HepG2 (cell line): ENCODE data around the gene TCF7L2. TPM values are rescaled to one million over a fixed set of nuclear protein-coding genes. Genes with fewer than 3 reads are reported as not detected.

Experiments used
- ATAC-seq: fragments of 200-7000 bp; cut with Tn5 transposase; 3 replicates; pipeline ENCODE4 v1.9.1; 2020; ENCODE audit warnings: mild to moderate bottlenecking, moderate library complexity
- BruUV-seq: library from RNA; stranded (reverse); fragments of 400-500 nt; replicated peaks from 2 replicates; lab custom pipeline; 2021; lab: Mats Ljungman, UMichigan
- CTCF ChIA-PET: fragments of 300-600 bp; formaldehyde crosslinking; extraction: SDS; loops from one replicate; lab custom pipeline; 2021; ENCODE audit warnings: low total read pairs, inconsistent platforms, low intra/inter-chr PET ratio; lab: Yijun Ruan, JAX
- POLR2A ChIA-PET: fragments of 350-600 bp; sonication (Branson Sonifier 250); formaldehyde crosslinking; loops from one replicate; lab custom pipeline; 2020; ENCODE audit warnings: antibody characterized with exemption, inconsistent platforms; lab: Yijun Ruan, JAX
- DNase-seq: peaks from one replicate; pipeline ENCODE4 v3.0.0-alpha.2; 2015; ENCODE audit warnings: low spot score
- FAIRE-seq: peaks from 3 replicates; lab custom pipeline; 2011; peaks lifted over from hg19 to GRCh38; lab: Jason Lieb, UNC
- H2AFZ ChIP-seq: one replicate; pipeline ENCODE4 v1.6.1; 2011; ENCODE audit warnings: low read length, inconsistent platforms
- H3K27ac ChIP-seq: fragments of 300-600 bp; 3 replicates; pipeline ENCODE4 v1.8.0; 2011; ENCODE audit warnings: mixed run types, mild to moderate bottlenecking, mixed read lengths, low read length, inconsistent platforms; ENCODE audit not compliant: insufficient read depth; ENCODE audit errors: extremely low read length
- H3K27me3 ChIP-seq, 2 experiments: fragments of 200-600 bp in 1 of 2; 2 replicates in 1 of 2; 3 replicates in 1 of 2; pipeline versions ENCODE4 v1.6.0 to v1.8.0; 2011; ENCODE audit warnings: low read length in 2 of 2, mild to moderate bottlenecking in 2 of 2, moderate library complexity in 2 of 2, inconsistent platforms in 1 of 2; ENCODE audit not compliant: insufficient read depth in 2 of 2, control insufficient read depth in 1 of 2
- H3K36me3 ChIP-seq, 2 experiments: fragments of 200-600 bp in 1 of 2; replicated peaks in 1 of 2; 2 replicates in 1 of 2; 3 replicates in 1 of 2; pipeline versions ENCODE4 v1.5.1 to v1.8.0; 2011; ENCODE audit warnings: low read length in 2 of 2, inconsistent platforms in 1 of 2; ENCODE audit not compliant: insufficient read depth in 2 of 2, control insufficient read depth in 1 of 2
- H3K4me1 ChIP-seq: 2 replicates; pipeline ENCODE4 v1.5.1; 2012; ENCODE audit warnings: low read length, inconsistent platforms; ENCODE audit not compliant: insufficient read depth
- H3K4me2 ChIP-seq: 2 replicates; pipeline ENCODE4 v1.6.0; 2011; ENCODE audit warnings: low read depth, low read length, inconsistent platforms
- H3K4me3 ChIP-seq, 3 experiments: fragments of 200-600 bp in 1 of 3; sonication (generic), shearing (Covaris generic) in 1 of 3; replicated peaks in 1 of 3; 2 replicates each; pipeline ENCODE4 v1.5.1; 2011 to 2016; ENCODE audit warnings: low read length in 3 of 3, inconsistent platforms in 2 of 3, low read depth in 2 of 3, mild to moderate bottlenecking in 2 of 3, control low read depth in 1 of 3, mixed read lengths in 1 of 3; ENCODE audit not compliant: insufficient read depth in 1 of 3
- H3K79me2 ChIP-seq: one replicate; pipeline ENCODE4 v1.6.1; 2011; ENCODE audit warnings: low read length, inconsistent platforms; ENCODE audit not compliant: insufficient read depth
- H3K9ac ChIP-seq: 2 replicates; pipeline ENCODE4 v1.6.0; 2011; ENCODE audit warnings: mild to moderate bottlenecking, low read depth, low read length, inconsistent platforms; ENCODE audit not compliant: insufficient read depth
- H3K9me3 ChIP-seq: 2 replicates; pipeline ENCODE4 v1.5.1; 2012; ENCODE audit warnings: mild to moderate bottlenecking, low read length
- H4K20me1 ChIP-seq: 2 replicates; pipeline ENCODE4 v1.6.0; 2011; ENCODE audit warnings: inconsistent platforms, mild to moderate bottlenecking, low read length, moderate library complexity; ENCODE audit not compliant: insufficient read depth
- IKZF4 ChIP-seq: sonication (generic); formaldehyde crosslinking; IDR thresholded peaks from 2 replicates; pipeline ENCODE4 v1.5.1; 2020; ENCODE audit warnings: borderline replicate concordance, mild to moderate bottlenecking, low read depth, missing genetic modification reagents; ENCODE audit errors: not compliant biosample characterization
- MAFG ChIP-seq: sonication (generic); formaldehyde crosslinking; IDR thresholded peaks from 2 replicates; pipeline ENCODE4 v1.5.1; 2020; ENCODE audit warnings: mild to moderate bottlenecking, missing genetic modification reagents
- MXI1 ChIP-seq: IDR thresholded peaks from 3 replicates; pipeline ENCODE4 v1.6.1; 2012; ENCODE audit warnings: low read depth, low read length, inconsistent platforms, borderline replicate concordance
- NFYC ChIP-seq: IDR thresholded peaks from 2 replicates; pipeline ENCODE4 v1.6.1; 2016; ENCODE audit warnings: missing genetic modification reagents, missing compliant biosample characterization
- REXO4 ChIP-seq: sonication (generic); formaldehyde crosslinking; IDR thresholded peaks from 2 replicates; pipeline ENCODE4 v1.8.0; 2022; ENCODE audit warnings: missing genetic modification reagents, mild to moderate bottlenecking, borderline replicate concordance
- SP1 ChIP-seq, 2 experiments: fragments of 450-650 bp in 1 of 2; sonication (generic) in 1 of 2; formaldehyde crosslinking in 1 of 2; IDR thresholded peaks; 2 replicates each; pipeline versions ENCODE4 v1.4.0 to v1.6.1; 2016 to 2020; ENCODE audit warnings: missing genetic modification reagents in 1 of 2
- ZFAT ChIP-seq: sonication (generic); formaldehyde crosslinking; conservative IDR thresholded peaks from 2 replicates; pipeline ENCODE4 v1.8.1; 2023; ENCODE audit warnings: missing genetic modification reagents, inconsistent platforms
- ZFY ChIP-seq: sonication (generic); formaldehyde crosslinking; IDR thresholded peaks from 2 replicates; pipeline ENCODE4 v1.4.0; 2020; ENCODE audit warnings: missing genetic modification reagents
- ZNF12 ChIP-seq: sonication (generic); formaldehyde crosslinking; IDR thresholded peaks from 2 replicates; pipeline ENCODE4 v1.5.0; 2020; ENCODE audit warnings: missing genetic modification reagents
- ZNF552 ChIP-seq: sonication (generic); formaldehyde crosslinking; IDR thresholded peaks from 2 replicates; pipeline ENCODE4 v1.9.0; 2022; ENCODE audit warnings: missing genetic modification reagents, mild to moderate bottlenecking, borderline replicate concordance
- ZNF589 ChIP-seq: sonication (generic); formaldehyde crosslinking; conservative IDR thresholded peaks from 2 replicates; pipeline ENCODE4 v1.8.0; 2022; ENCODE audit warnings: mild to moderate bottlenecking, moderate library complexity, missing genetic modification reagents
- ZNF766 ChIP-seq: sonication (generic); formaldehyde crosslinking; IDR thresholded peaks from 2 replicates; pipeline ENCODE4 v1.5.0; 2020; ENCODE audit warnings: missing genetic modification reagents, borderline replicate concordance
- WGBS: methylation state at CpG from one replicate; pipeline ENCODE4 v1.1.6; 2017; ENCODE audit warnings: low lambda C conversion rate; 5-methylcytosine and 5-hydroxymethylcytosine counted together
- in situ Hi-C: cut with HindIII; loops from 2 replicates; pipeline ENCODE4 v1.10.0; 2017; ENCODE audit warnings: low pct_unique_long_range_greater_than_20kb; ENCODE audit not compliant: extremely low pct_ligation_motif_present
- intact Hi-C: fragments of 100-400 bp; cut with micrococcal nuclease; formaldehyde crosslinking; loops from one replicate; pipeline ENCODE4 v1.10.0; 2022; ENCODE audit not compliant: unreplicated experiment
- polyA plus RNA-seq, 8 experiments: library from polyadenylated mRNA; depleted of rRNA in 3 of 8; stranded (reverse) in 7 of 8; unstranded in 1 of 8; fragments of >200 nt; fragmentation: Illumina TruSeq in 4 of 8; extraction: Trizol in 4 of 8; gene quantifications; 2 replicates each; pipeline versions ENCODE4 v1.2.1 to v1.2.3, GENCODE V29; 2011 to 2016; ENCODE audit warnings: low read depth in 4 of 8, missing spikeins in 1 of 8, mixed read lengths in 1 of 8; ENCODE audit not compliant: insufficient read depth in 1 of 8
- total RNA-seq, 5 experiments: library from RNA; depleted of rRNA; stranded (reverse); fragments of >200 nt; fragmentation: Illumina TruSeq; extraction: Trizol; gene quantifications; 2 replicates each; pipeline ENCODE4 v1.2.3, GENCODE V29; 2016; ENCODE audit warnings: low read depth in 1 of 5
- TF ChIP-seq, protein P1 (sequence below): sonication (generic); formaldehyde crosslinking; IDR thresholded peaks from 2 replicates; pipeline ENCODE4 v1.4.0; 2020; ENCODE audit warnings: missing genetic modification reagents
- TF ChIP-seq, protein P2 (sequence below): sonication (generic); formaldehyde crosslinking; IDR thresholded peaks from 2 replicates; pipeline ENCODE4 v1.4.0; 2020; ENCODE audit warnings: missing genetic modification reagents
- TF ChIP-seq, protein P3 (sequence below): sonication (generic); formaldehyde crosslinking; IDR thresholded peaks from 2 replicates; pipeline ENCODE4 v1.5.0; 2020; ENCODE audit warnings: mild to moderate bottlenecking, missing genetic modification reagents, moderate library complexity

TCF7L2 gene
- total and polyA plus RNA-seq, 2 of the 13 experiments (the other 11 are each of a cell fraction or from before 2014, with no cell fraction given) = 3.9 to 13.7 TPM

DNA sequence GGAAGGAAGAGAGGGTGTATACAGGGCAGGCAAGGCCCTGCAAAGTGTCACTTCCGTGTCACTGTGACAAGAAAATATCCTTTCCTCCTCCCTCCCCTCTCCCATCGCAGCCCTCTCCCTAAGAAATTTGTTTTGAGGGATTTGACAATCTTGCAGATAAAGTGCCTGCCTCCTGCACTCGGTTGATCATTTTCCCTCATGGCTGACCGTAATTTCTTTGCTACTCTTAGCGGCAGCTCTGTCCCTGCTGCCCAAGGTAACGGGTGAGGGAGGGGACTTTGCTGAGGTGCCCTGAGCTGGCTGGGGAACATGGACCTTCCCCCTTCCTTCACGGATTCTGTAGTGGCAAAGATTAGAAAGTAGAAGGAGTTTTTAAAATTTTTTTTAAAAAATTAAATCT, 179.1 kb downstream of the TCF7L2 start:
- intact Hi-C loops (loop anchor here (10.0 kb wide), 1 partner anchor 256 kb away; no protein-coding TSS in a partner anchor), in situ Hi-C loops (no loop called here)
- H3K27ac ChIP-seq = no peak overlapping the region
- H2AFZ ChIP-seq = no peak overlapping the region
- no peak for FAIRE-seq
- DNase-seq = no peak
- peaks cover 34% of the 10 kb centered on the region for H3K4me1 ChIP-seq
- H4K20me1 ChIP-seq = peaks cover 41% of the 10 kb centered on the region
- H3K36me3 ChIP-seq = peaks cover 4 to 17% of the 10 kb centered on the region in 2 experiments; a peak in 4 of 5 replicates
- no peak overlapping the region for H3K4me2 ChIP-seq
- no peak overlapping the region for H3K4me3 ChIP-seq
- H3K27me3 ChIP-seq = no peaks in the 10 kb centered on the region
- no peaks in the 10 kb centered on the region for H3K9me3 ChIP-seq
- no peak overlapping the region for H3K9ac ChIP-seq
- 98% methylated on average over 7 of the region's 7 CpGs for WGBS
- ChIA-PET POLR2A (no interaction called here), CTCF (no interaction called here)
- ATAC-seq = no peak
- BruUV-seq = no TSS peak
- no peak for TF ChIP-seq IKZF4
- TF ChIP-seq, protein P1, sequence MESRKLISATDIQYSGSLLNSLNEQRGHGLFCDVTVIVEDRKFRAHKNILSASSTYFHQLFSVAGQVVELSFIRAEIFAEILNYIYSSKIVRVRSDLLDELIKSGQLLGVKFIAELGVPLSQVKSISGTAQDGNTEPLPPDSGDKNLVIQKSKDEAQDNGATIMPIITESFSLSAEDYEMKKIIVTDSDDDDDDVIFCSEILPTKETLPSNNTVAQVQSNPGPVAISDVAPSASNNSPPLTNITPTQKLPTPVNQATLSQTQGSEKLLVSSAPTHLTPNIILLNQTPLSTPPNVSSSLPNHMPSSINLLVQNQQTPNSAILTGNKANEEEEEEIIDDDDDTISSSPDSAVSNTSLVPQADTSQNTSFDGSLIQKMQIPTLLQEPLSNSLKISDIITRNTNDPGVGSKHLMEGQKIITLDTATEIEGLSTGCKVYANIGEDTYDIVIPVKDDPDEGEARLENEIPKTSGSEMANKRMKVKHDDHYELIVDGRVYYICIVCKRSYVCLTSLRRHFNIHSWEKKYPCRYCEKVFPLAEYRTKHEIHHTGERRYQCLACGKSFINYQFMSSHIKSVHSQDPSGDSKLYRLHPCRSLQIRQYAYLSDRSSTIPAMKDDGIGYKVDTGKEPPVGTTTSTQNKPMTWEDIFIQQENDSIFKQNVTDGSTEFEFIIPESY (CRISPR knock-in tag) = 0 out of 2 replicates have a peak, but pooled peaks have one; percentile 20
- H3K79me2 ChIP-seq = peaks cover 23% of the 10 kb centered on the region

DNA sequence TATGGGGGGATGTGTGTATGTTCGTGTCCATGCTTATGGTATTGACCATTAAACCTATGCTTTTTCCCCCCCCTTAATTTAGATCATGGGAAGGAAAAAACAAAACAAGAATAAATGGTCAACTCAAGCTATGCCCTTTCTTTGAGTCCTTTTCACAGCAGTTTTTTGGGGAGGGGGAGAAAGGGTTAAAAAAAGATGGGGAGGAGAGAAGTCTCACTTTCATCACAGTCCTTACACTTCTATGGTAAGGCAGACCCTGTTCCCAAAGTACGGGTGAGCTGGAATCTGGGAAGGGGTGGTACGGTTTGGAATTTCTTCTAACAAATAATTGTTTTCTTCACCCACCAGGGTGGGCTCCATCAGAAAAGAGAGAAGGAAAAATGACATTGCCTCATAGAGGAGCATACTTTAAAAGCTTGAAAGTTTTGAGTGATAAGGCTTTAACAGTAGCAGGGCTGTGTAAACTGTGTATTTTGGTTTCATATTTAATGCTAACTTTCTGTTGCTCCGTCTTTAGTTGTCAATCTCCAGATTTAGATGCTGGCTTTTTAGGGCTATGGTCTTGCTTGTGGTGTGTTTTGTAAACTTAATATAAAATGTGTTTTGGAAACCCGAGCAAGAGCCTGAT, 180.1 kb downstream of the TCF7L2 start:
- Histone ChIP-seq H3K9ac (no peak overlapping the region), H3K4me2 (no peak overlapping the region), H3K79me2 (peaks cover 24% of the 10 kb centered on the region), H3K27ac (no peak overlapping the region), H3K4me3 (no peak overlapping the region), H4K20me1 (peaks cover 45% of the 10 kb centered on the region), H3K4me1 (peaks cover 33% of the 10 kb centered on the region), H3K9me3 (no peaks in the 10 kb centered on the region), H2AFZ (no peak overlapping the region), H3K36me3 (peaks cover 4 to 26% of the 10 kb centered on the region in 2 experiments), H3K27me3 (no peaks in the 10 kb centered on the region)
- in situ Hi-C loops (no loop called here), intact Hi-C loops (no loop called here)
- no peak for DNase-seq
- ChIA-PET CTCF (no interaction called here), POLR2A (no interaction called here)
- no TSS peak for BruUV-seq
- ATAC-seq = no peak
- 95% methylated on average over 5 of the region's 5 CpGs for WGBS
- no peak for FAIRE-seq
- TF ChIP-seq, protein P2, sequence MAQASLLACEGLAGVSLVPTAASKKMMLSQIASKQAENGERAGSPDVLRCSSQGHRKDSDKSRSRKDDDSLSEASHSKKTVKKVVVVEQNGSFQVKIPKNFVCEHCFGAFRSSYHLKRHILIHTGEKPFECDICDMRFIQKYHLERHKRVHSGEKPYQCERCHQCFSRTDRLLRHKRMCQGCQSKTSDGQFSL (CRISPR knock-in tag) = no peak
- TF ChIP-seq MAFG (CRISPR knock-in tag) = no peak
- no peak for TF ChIP-seq ZNF12 (CRISPR knock-in tag)
- no peak for TF ChIP-seq MXI1
- TF ChIP-seq ZNF766 (CRISPR knock-in tag) = no peak
- no peak for TF ChIP-seq ZNF589
- TF ChIP-seq ZFY (CRISPR knock-in tag) = no peak
- TF ChIP-seq REXO4 = no peak
- no peak for TF ChIP-seq ZNF552 (CRISPR knock-in tag)
- no peak for TF ChIP-seq SP1 (IDR thresholded peaks at IDR 0.05)
- TF ChIP-seq SP1 (CRISPR knock-in tag; IDR thresholded peaks at IDR 0.05) = no peak
- TF ChIP-seq NFYC (CRISPR knock-in tag) = no peak
- TF ChIP-seq ZFAT (CRISPR knock-in tag) = no peak
- TF ChIP-seq, protein P3, sequence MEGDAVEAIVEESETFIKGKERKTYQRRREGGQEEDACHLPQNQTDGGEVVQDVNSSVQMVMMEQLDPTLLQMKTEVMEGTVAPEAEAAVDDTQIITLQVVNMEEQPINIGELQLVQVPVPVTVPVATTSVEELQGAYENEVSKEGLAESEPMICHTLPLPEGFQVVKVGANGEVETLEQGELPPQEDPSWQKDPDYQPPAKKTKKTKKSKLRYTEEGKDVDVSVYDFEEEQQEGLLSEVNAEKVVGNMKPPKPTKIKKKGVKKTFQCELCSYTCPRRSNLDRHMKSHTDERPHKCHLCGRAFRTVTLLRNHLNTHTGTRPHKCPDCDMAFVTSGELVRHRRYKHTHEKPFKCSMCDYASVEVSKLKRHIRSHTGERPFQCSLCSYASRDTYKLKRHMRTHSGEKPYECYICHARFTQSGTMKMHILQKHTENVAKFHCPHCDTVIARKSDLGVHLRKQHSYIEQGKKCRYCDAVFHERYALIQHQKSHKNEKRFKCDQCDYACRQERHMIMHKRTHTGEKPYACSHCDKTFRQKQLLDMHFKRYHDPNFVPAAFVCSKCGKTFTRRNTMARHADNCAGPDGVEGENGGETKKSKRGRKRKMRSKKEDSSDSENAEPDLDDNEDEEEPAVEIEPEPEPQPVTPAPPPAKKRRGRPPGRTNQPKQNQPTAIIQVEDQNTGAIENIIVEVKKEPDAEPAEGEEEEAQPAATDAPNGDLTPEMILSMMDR (CRISPR knock-in tag) = no peak
